GM23338 (cell line): ENCODE results near the gene GC. TPM values are rescaled to one million over a fixed set of nuclear protein-coding genes. Genes with fewer than 3 reads are reported as not detected.

Source experiments
- ATAC-seq: fragments of 200-7000 bp; cut with Tn5 transposase; 3 replicates; pipeline ENCODE4 v1.9.1; 2020
- DNase-seq: peaks from one replicate; pipeline ENCODE4 v3.0.0-alpha.2; 2015; ENCODE audit warnings: low spot score
- H2AFZ ChIP-seq: fragments of 200-600 bp; sonication (generic); 2 replicates; pipeline ENCODE4 v1.8.0; 2016; ENCODE audit warnings: antibody characterized with exemption, mild to moderate bottlenecking, moderate library complexity
- H3F3A ChIP-seq: fragments of 200-600 bp; sonication (generic); replicated peaks from 2 replicates; pipeline ENCODE4 v1.8.0; 2017; ENCODE audit warnings: antibody characterized with exemption, mixed run types, low read depth
- H3K27ac ChIP-seq: fragments of 200-600 bp; sonication (generic); 2 replicates; pipeline ENCODE4 v1.6.1; 2016; ENCODE audit warnings: low read depth
- H3K27me3 ChIP-seq: fragments of 200-600 bp; sonication (generic); 2 replicates; pipeline ENCODE4 v1.8.0; 2016; ENCODE audit warnings: mild to moderate bottlenecking, mixed run types, moderate library complexity; ENCODE audit not compliant: insufficient read depth
- H3K36me3 ChIP-seq: fragments of 200-600 bp; sonication (generic); 2 replicates; pipeline ENCODE4 v1.8.0; 2016; ENCODE audit warnings: mild to moderate bottlenecking; ENCODE audit not compliant: insufficient read depth
- H3K4me1 ChIP-seq: fragments of 200-600 bp; sonication (generic); 2 replicates; pipeline ENCODE4 v1.8.0; 2016; ENCODE audit warnings: mild to moderate bottlenecking, moderate library complexity; ENCODE audit not compliant: insufficient read depth
- H3K4me2 ChIP-seq: fragments of 200-600 bp; sonication (generic); 2 replicates; pipeline ENCODE4 v1.7.1; 2017; ENCODE audit warnings: mixed run types
- H3K4me3 ChIP-seq: fragments of 200-600 bp; sonication (generic); 2 replicates; pipeline ENCODE4 v1.6.1; 2016; ENCODE audit warnings: mixed run types
- H3K79me2 ChIP-seq: fragments of 200-600 bp; sonication (generic); replicated peaks from 2 replicates; pipeline ENCODE4 v1.8.0; 2017; ENCODE audit warnings: mild to moderate bottlenecking; ENCODE audit not compliant: insufficient read depth
- H3K9me2 ChIP-seq: fragments of 200-600 bp; sonication (generic); 2 replicates; pipeline ENCODE4 v1.8.0; 2017; ENCODE audit not compliant: insufficient read depth
- H4K20me1 ChIP-seq: fragments of 200-600 bp; sonication (generic); replicated peaks from 2 replicates; pipeline ENCODE4 v1.8.0; 2017; ENCODE audit warnings: mild to moderate bottlenecking; ENCODE audit not compliant: insufficient read depth
- H3K27ac Mint-ChIP-seq: 2 replicates; pipeline ENCODE4 v1.8.0; 2020; ENCODE audit warnings: inconsistent platforms, mild to moderate bottlenecking, moderate library complexity, mixed read lengths
- H3K27me3 Mint-ChIP-seq: 3 replicates; pipeline ENCODE4 v1.8.0; 2022; ENCODE audit warnings: low read depth, mild to moderate bottlenecking, moderate library complexity, mixed read lengths, inconsistent platforms; ENCODE audit not compliant: insufficient read depth, poor library complexity
- H3K36me3 Mint-ChIP-seq: 3 replicates; pipeline ENCODE4 v1.8.0; 2021; ENCODE audit warnings: low read depth, mild to moderate bottlenecking, inconsistent platforms, moderate library complexity, mixed read lengths
- H3K4me1 Mint-ChIP-seq: 3 replicates; pipeline ENCODE4 v1.8.0; 2020; ENCODE audit warnings: mild to moderate bottlenecking, inconsistent platforms, mixed read lengths
- H3K4me3 Mint-ChIP-seq: 3 replicates; pipeline ENCODE4 v1.8.0; 2021; ENCODE audit warnings: moderate library complexity, mild to moderate bottlenecking, inconsistent platforms, mixed read lengths
- H3K9me3 Mint-ChIP-seq: 3 replicates; pipeline ENCODE4 v1.8.0; 2020; ENCODE audit warnings: moderate library complexity, mild to moderate bottlenecking, inconsistent platforms, mixed read lengths
- CREB1 ChIP-seq: fragments of 250-450 bp; sonication (Bioruptor Pico); IDR thresholded peaks from 2 replicates; pipeline ENCODE4 v1.5.0; 2020; ENCODE audit warnings: low read depth, mild to moderate bottlenecking, moderate library complexity
- CTCF ChIP-seq, 2 experiments: fragments of 200-600 bp in 1 of 2; sonication (generic) in 1 of 2; conservative IDR thresholded peaks; 2 replicates each; pipeline versions ENCODE4 v1.5.1 to v1.6.1; 2016 to 2017; ENCODE audit warnings: antibody characterized with exemption in 2 of 2, low read depth in 2 of 2, mild to moderate bottlenecking in 2 of 2, moderate library complexity in 1 of 2
- ETS1 ChIP-seq: IDR thresholded peaks from 2 replicates; pipeline ENCODE4 v1.6.1; 2016; ENCODE audit warnings: antibody characterized with exemption
- EZH2 ChIP-seq: fragments of 200-600 bp; sonication (generic); IDR thresholded peaks from one replicate; pipeline ENCODE4 v1.8.0; 2017; ENCODE audit warnings: antibody characterized with exemption, mild to moderate bottlenecking, low read depth; ENCODE audit not compliant: unreplicated experiment
- EZH2phosphoT487 ChIP-seq: fragments of 200-600 bp; sonication (generic); IDR thresholded peaks from one replicate; pipeline ENCODE4 v1.8.1; 2018; ENCODE audit warnings: antibody characterized with exemption; ENCODE audit not compliant: unreplicated experiment
- JUNB ChIP-seq: IDR thresholded peaks from one replicate; pipeline ENCODE4 v1.6.1; 2016; ENCODE audit warnings: antibody characterized with exemption; ENCODE audit not compliant: unreplicated experiment
- NANOG ChIP-seq: IDR thresholded peaks from 2 replicates; pipeline ENCODE4 v1.6.1; 2016; ENCODE audit warnings: antibody characterized with exemption, borderline replicate concordance
- POLR2AphosphoS5 ChIP-seq: IDR thresholded peaks from 2 replicates; pipeline ENCODE4 v1.6.1; 2016; ENCODE audit warnings: antibody characterized with exemption, low read depth
- REST ChIP-seq: IDR thresholded peaks from one replicate; pipeline ENCODE4 v1.6.1; 2018; ENCODE audit warnings: antibody characterized with exemption; ENCODE audit not compliant: unreplicated experiment
- STAT1 ChIP-seq: IDR thresholded peaks from one replicate; pipeline ENCODE4 v1.6.1; 2016; ENCODE audit warnings: antibody characterized with exemption; ENCODE audit not compliant: unreplicated experiment
- ZNF114 ChIP-seq: fragments of 250-450 bp; sonication (Bioruptor Pico); IDR thresholded peaks from 2 replicates; pipeline ENCODE4 v1.5.0; 2020; ENCODE audit warnings: mild to moderate bottlenecking, moderate library complexity
- ZNF331 ChIP-seq: fragments of 250-450 bp; sonication (Bioruptor Pico); IDR thresholded peaks from 2 replicates; pipeline ENCODE4 v1.5.0; 2020; ENCODE audit warnings: low read depth, mild to moderate bottlenecking, moderate library complexity
- ZNF462 ChIP-seq: fragments of 250-450 bp; sonication (Bioruptor Pico); IDR thresholded peaks from 2 replicates; pipeline ENCODE4 v1.5.0; 2020; ENCODE audit warnings: mild to moderate bottlenecking, moderate library complexity
- polyA plus RNA-seq: library from polyadenylated mRNA; unstranded; fragments of >200 nt; fragmentation: Nextera tagmentation; extraction: Ambion mirVana; gene quantifications from 2 replicates; pipeline ENCODE4 v1.2.1, GENCODE V29; 2016
- total RNA-seq: library from RNA; depleted of rRNA; stranded (reverse); fragments of >200 nt; shearing (Covaris generic); gene quantifications from 2 replicates; pipeline ENCODE4 v1.2.3, GENCODE V29; 2014

Gene GC
- total and polyA plus RNA-seq, 2 experiments from 2014 or later, result 0.21 to 1.7 TPM

- Mint-ChIP-seq H3K27me3 (no peaks in the 10 kb centered on the region), H3K4me1 (peaks cover 9% of the 10 kb centered on the region; the same call in 2 of the 3 replicates), H3K36me3 (peaks cover 26% of the 10 kb centered on the region; the same call in 2 of the 3 replicates), H3K27ac (no peak overlapping the region), H3K4me3 (no peak overlapping the region), H3K9me3 (0 out of 3 replicates have a peak, but pooled peaks cover 7% of the 10 kb centered on the region)
- no peak for TF ChIP-seq NANOG
- no peak for TF ChIP-seq ETS1
- TF ChIP-seq EZH2, result no peak
- TF ChIP-seq STAT1, result no peak
- no peak for TF ChIP-seq CTCF (conservative IDR thresholded peaks at IDR 0.05; ENCODE audit: low read depth in 2 of 2)
- TF ChIP-seq ZNF462 (CRISPR knock-in tag), result no peak
- no peak for TF ChIP-seq POLR2AphosphoS5
- TF ChIP-seq CREB1 (CRISPR knock-in tag), result no peak
- TF ChIP-seq REST, result no peak
- no peak for TF ChIP-seq ZNF114
- no peak for TF ChIP-seq JUNB
- TF ChIP-seq ZNF331 (CRISPR knock-in tag), result no peak
- no peak for TF ChIP-seq EZH2phosphoT487
- H4K20me1 ChIP-seq, result no peaks in the 10 kb centered on the region
- H3K9me2 ChIP-seq, result 0 out of 2 replicates have a peak, but pooled peaks cover 2% of the 10 kb centered on the region
- H3K4me2 ChIP-seq, result no peak overlapping the region
- no peak overlapping the region for H3K4me3 ChIP-seq
- H3K36me3 ChIP-seq, result no peaks in the 10 kb centered on the region
- DNase-seq (no peak), ATAC-seq (no peak)
- H2AFZ ChIP-seq, result no peak overlapping the region
- peaks cover 11% of the 10 kb centered on the region; the same call in 1 of the 2 replicates for H3K4me1 ChIP-seq
- no peaks in the 10 kb centered on the region for H3F3A ChIP-seq
- H3K27me3 ChIP-seq, result no peaks in the 10 kb centered on the region
- H3K27ac ChIP-seq, result no peak overlapping the region
- H3K79me2 ChIP-seq, result no peaks in the 10 kb centered on the region
Observed at GRCh38 chr4:71816676-71817303, 32.9 kb upstream of the GC start.
